NCI-H1048 (cell line): ENCODE results near the gene PARD3.
"Not testable (repeated sequence)": the region's sequence is repeated elsewhere in the genome, so short reads cannot be mapped to it uniquely, and the experiment has no call there.

ENCODE experiments used
- DNase-seq: peaks from one replicate; lab custom pipeline; 2025; lab: John Stamatoyannopoulos, UW

Gene PARD3

DNA sequence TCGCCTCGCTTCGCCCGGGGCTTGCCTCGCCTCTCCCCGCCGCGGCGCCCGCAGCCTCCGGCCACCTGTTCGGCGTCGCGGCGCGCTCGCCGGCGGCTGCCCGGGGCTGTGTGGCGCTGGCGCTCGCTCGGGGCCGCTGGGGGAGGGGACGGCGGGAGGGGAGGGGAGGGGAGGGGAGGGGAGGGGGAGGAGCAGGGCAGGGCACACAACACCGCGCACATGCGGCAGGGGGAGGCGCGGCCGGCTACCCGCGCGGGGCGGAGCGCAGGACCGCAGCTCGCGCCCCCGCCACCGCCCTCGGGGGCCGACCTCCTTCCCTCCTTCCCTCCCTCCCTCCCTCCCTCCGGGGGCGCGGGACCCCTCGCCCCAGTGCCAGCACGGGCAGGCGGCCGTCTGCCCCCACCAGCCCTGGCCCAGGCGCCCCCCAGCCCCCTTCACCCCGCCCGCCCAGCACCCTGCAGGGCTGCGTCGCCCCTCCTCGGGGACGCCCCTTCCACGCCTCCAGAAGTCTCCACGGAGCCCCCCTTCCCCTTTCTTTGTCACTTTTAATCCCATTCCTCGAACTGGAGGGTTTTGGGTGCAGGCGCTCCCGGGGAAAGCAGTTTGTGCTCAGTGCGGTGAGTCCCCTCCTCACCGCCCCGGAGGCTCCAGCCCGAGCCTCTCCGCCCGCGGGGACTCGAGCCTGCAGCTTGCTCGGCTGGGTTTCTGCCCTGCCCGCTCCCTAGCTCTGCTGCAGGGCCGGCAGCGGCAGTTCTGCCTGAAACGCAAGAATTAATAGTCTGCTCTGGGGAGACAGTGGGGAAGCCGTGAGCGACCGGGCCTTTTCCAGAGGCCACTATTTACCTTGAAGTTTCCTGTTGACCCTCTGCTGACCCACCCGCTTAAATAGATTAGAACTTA, at the start of gene PARD3:
Gene PARD3, minus strand, starts transcription at position 112 of the 900 bp plus-strand sequence. CDS start 301 bp downstream, outside the sequence.
- no peak for DNase-seq

DNA sequence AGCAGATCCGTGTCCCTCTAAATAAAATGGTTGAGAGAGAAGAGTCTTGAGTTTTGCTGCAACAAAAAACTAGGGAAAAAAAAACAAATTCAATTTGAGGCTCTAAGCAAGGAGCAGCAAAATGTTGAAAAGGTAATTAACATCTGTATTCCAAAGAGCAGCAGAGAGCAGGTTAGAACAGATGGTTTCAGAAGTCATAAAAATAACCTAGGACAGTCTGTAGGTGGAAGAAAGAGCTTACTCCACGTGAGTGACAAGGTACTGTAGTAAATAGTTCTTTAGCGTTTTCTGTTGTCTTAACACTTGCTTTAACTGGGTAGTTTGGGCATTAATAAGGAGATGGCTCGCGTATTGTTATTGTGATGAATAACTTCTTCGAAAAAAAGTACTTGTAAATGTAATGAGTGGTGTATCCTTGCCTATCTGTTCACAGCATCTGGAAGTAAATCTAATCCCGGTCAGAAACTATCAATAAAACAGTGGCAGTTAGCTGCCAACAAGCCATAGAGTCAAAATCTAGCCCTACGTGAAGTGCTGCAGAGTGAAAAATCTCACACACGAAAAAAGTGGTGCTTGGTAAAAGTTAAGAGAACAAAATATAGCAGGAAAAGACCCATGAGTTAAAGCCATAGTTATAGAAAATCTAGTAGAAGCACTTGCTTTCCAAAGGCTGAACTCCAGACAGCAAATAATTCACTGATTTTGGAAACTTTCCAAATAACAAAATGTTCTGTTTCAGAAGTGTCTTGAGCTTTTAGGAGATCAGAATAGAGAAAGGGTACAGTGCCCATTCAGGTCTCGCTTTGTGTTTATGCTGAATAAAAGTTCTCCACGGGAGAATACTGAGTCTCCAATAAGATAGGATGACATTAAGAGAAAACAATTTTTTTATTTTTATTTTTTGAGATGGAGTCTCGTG, 49.3 kb upstream of the PARD3 start:
- DNase-seq: no peak

DNA sequence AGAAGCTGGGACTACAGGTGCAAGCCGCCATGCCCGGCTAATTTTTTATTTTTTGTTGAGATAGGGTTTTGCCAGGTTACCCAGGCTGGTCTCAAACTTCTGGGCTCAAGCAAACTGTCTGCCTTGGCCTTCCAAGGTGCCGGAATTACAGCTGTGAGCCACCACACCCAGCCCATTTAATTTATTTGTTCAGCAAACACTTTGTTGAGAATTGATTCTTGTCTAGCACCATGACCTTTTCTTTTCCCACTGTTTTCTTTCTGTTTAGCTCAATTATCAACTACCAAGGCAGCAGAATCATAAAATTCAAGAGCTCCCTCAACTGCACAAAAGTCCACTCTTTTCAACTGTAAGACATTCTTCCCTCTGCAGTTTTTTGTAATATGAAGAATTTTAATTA, 47.8 kb upstream of the PARD3 start:
- DNase-seq: no peak

DNA sequence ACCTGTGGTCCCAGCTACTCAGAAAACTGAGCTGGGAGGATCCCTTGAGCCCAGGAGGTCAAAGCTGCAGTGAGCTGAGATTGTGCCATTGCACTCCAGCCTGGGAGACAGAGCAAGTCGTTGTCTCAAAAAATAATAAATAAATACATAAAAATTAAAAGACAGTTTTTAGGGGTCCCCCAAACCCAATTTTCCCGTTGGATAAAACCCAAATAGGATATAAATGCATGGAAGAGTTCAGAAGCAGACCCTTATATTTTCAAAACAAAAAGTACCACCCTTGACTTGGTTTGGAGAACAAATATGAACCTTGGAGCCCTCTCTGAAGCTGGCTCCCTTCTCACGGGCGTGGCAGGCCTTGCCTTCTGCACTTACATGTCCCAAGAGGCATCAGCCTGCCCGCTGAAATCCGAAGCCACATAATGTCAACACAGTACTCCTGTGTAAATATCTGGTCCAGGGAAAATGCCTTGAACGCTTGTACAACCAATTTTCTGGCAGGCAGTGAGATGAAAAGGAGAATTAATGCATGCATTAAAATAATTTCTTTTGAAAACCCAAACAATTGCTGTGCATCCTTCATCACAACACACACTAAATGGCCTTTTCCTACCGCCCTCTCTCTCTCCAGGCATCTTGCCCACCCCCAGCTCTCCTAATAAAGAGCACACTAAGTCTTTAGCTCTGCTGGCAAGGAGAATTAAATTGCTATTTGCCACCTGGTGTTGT, 46.4 kb upstream of the PARD3 start:
- DNase-seq: no peak

DNA sequence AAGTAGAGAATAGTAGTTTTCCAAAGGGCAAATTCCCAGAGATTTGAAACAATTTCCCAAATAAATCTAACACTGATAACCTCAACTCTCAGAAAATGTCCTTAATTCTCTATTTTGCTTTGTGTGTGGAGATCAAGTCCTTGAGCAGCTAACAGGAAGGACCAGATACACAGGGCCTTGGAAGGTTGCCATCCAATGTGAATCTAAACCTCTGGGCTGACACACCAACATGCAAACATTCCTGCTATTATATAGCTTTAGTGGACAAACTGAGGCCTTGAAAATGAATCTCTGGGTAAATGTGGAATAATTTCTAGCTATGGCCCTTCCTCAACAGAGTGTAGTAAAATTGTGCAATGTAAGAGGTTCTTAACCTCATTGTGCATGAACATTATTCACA, 44.1 kb upstream of the PARD3 start:
- DNase-seq: no peak

DNA sequence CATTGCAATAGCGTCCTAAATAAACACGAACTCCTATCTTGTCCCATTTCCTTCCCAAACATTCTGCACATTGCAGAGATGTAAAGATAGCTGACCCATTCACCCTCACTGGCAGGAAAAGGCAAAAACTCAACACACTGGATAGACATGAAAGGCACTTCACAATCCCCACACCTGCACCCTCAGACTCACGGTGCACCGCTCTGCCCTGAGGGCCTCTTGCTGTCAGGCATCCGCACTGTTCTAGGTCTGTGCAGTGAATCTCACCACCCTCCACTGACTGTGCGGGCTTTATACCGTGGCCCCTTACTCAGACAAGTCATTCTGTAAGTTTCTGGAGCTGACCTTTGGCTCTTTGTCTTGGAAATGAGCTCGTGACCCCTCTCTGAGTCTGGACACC, 42.9 kb upstream of the PARD3 start:
- no peak for DNase-seq

DNA sequence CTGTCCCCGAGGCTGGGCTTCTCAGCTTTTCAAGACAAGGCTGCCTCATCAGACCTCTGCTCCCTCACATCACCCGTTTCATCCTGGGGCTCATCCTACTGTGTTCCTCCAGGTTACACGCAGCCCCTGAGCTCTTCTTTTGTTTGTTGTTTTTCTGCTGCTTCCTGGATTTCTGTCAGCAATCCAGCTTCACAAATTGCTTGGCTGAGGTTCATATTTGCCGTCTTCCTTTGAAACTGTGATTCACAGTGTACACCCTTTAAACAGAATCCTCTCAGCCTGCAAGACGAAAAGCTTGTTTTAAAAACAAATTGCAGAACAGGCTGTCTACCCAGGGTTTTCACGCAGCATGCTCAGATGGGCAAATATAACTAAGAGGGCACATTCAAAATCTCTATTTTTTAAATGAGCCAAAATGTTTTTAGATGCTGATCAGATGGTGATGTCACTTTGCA, 39.1 kb upstream of the PARD3 start:
- no peak for DNase-seq

DNA sequence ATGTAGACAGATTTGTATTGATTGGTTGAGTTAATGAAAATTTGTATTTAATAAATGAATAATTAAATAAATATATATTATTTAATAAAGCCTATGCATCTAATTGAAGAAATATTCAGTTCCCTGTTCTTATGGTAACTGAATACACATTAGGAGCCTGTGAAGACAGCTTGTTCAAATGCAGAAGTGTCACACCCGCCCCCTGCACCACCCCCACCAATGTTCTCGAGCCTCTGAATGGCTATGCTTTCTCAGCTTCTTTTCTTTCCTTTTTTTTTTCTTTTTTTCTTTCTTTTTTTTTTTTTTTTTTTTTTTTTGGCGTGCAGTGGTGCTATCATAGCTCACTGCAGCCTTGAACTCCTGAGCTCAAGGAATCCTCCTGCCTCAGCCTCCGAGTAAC, 38.3 kb upstream of the PARD3 start:
- no peak for DNase-seq

DNA sequence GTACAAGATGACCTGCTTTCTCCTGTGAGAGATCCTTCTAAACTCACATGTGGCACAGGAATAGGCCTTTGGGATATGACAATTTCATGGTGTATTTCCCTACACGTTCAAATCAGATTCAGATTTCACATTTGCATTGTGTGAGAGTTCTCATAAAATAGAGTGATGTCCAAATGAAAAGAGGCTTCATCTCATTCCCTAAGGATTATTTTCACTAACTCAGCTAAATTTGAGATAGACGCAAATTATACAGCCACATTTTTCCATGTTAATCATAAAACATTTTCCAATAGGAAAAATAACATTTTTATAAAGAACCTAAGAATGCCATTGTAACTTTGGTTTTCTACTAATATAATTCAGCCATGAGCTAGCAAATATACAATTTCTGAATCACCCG, 35.5 kb upstream of the PARD3 start:
- DNase-seq: no peak

DNA sequence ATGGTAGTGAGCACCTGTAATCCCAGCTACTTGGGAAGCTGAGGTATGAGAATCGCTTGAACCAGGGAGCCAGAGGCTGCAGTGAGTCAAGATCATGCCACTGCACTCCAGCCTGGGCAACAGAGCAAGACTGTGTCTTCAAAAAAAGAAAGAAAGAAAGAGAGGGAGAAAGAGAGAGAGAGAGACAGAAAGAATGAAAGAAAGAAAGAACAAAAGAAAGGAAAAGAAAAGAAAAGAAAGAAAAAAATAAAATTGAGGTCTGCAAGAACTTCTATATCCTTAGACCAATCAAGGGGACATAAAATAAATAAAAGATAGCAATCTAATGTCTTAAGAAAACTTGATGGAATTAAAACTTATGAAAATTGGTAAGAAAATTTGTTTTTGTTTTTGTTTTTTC, 34.9 kb upstream of the PARD3 start:
- DNase-seq: no peak

DNA sequence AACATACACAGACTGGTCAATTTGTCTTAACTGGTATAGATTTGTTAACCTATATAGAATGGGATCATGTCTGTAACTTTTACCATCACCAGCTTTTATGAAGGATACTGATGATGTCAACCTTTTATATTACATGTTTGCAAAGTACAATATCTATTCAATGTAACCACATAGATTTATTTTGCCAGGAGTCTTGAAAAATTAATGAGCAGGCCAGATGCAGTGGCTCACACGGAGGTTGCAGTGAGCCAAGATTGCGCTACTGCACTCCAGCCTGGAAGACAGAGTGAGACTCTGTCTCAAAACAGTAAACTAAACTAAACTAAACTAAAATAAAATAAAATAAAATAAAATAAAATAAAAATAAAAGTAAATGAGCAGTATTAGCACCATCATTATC, 30.0 kb upstream of the PARD3 start:
- DNase-seq: no peak

DNA sequence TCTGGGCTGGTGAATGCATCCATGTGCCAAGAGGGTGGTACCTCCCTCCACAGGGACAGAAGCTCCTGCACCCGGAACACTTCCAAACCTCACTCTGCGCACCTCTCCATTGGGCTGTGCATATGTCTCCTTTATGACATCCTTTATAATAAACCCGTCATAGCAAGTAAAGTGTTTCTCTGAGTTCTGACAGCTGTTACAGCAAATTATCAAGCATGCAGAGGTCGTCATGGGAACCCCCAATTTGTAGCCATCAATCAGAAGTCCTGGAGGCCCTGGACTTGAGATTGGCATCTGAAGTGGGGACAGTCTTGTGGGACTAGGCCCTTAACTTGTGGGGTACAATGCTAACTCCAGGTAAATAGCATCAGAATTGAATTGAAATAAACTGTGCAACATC, 29.4 kb upstream of the PARD3 start:
- no peak for DNase-seq

DNA sequence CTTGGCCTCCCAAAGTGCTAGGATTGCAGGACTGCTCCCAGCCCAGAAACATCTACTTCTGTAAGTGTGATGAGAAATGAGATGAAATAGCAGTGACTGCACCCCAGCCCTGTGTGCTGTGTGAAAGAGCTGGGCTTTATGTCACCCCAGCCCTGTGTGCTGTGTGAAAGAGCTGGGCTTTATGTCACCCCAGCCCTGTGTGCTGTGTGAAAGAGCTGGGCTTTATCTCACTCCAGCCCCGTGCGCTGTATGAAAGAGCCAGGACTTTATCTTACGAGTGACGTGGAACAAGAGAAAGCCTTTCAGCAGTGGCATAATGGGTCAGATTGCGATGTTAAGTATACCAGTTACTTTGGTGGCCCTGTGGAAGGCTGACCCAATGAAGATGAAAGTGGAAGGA, 28.4 kb upstream of the PARD3 start:
- DNase-seq: not testable (repeated sequence)

DNA sequence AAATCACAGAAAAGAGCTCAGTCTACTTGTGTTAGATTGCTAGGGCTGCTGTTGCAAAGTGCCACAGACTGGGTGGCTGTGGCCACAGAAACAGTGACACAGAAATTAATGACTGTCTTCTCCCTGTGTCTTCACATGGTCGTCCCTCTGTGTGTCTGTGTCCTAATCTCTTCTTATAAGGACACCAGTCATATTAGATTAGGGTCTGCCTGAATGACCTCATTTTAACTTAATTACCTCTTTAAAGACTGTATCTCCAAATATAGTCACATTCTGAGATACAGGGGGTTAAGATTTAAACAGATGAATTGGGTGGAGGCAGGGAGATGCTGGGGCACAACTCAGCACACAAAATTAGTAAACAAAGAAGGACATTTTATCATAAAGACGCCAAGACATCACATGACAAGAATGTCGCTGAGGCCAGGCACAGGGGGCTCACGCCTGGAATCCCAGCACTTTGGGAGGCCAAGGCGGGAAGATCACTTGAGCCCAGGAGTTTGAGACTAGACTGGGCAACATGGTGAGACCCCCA, 23.3 kb upstream of the PARD3 start:
- no peak for DNase-seq

DNA sequence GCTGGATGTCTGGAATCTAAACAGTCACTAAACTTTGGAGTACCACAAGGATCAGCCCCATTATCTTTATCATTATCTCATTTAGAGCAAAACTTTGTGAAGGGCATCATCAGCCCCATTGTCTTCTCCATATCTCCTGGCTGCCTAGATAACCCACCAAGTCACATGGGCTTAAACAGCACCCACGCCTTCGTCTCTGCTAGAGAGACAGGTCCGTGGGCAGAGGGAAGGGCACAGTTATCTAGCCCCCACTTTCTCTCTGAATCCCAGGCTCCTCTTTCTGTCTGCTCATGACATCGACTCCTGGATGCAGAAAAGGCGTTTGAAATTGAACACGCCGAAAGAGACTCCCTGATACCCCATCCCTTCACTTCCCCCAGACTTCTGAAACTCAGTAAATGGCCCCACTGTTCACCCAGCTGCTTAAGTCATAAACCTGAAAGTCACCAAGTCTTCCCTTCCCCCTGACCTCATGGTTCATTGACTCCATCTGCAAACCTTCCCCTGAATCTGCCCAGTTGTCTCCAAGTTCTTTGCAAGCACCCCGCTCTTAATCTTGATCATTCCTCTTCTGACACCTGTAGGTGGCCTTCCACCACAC, 20.9 kb upstream of the PARD3 start:
- DNase-seq: no peak

DNA sequence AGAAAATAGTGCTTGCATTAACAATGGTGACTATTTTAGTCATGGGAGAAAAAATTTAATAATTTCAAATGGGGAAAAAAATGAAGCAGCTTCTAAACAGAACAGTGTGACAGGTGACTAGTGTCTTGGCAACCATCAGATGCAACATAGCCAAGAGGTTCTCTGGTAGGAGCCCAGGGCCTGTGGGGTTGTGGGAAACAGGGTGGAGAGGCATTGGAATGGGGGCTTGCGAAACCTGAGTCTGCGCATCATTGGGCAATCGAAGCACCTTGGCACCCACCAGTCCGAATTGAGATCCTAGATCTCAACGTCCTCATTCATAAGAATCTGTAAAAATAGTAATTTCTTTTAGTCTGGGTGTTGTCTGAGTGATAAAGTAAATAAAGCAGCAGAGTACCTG, 19.2 kb upstream of the PARD3 start:
- no peak for DNase-seq

DNA sequence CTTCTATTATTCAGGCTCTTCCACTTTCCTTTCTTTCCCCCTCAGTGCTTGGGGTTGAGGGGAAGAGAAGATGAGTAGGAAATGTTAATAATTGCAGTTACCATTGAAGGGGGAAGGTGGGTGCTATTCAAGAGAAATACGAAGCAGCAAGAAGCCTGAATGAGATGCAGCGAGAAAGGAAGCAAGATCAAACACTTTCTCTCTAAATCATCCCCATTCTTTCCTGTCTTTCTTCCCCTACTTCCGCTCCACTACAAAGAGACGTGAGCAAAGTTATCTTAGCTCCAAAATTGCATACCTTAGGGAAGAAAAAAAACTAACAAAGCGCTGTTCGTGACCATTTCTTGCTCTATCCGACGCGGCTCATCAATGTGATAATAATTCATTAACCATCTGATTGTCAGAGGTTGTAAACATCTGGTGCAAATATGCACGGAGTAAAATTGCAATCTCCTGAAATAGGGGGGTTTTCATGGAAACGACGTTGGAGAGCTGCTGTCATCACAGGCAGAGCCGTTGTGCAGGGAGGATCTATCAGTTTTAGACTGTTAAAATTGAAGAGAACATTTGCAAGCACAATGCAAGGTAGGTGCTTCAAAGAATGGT, 15.2 kb upstream of the PARD3 start:
- DNase-seq: no peak

DNA sequence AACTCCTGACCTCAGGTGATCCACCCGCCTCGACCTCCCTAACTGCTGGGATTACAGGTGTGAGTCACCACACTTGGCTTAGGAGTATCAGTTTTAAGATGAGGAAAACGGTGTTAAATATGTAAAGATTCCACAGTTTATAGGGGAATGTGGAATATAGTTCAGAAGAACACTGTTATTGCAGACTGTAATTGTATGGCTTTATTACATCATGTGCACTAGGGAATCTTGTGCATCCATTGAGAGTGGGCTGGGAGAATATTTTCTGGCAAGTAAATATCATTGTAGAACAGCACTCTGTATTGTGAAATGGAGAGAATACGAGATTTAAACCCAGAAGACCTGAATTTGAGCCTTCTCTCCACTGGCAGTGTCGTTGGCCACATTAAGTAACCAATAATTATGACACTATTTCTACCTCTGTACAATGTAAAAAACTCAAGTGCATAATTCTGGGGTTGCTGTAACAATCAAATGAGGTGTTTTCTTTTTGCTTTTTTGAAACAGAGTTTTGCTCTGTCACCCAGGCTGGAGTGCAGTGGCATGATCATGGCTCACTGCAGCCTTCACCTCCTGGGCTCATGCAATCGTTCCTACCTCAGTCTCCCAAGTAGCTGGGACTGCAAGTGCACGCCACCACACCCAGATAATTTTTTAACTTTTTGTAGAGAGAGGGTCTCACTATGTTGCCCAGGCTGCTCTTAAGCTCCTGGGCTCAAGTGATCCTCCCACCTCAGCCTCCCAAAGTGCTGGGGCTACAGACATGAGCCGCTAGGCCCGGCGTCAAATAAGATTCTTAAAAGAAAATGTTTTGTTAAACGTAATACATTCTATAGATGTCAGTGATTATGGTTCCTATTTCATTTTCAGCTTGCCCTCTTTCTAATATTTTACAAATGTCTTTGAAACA, 12.0 kb upstream of the PARD3 start:
- no peak for DNase-seq

DNA sequence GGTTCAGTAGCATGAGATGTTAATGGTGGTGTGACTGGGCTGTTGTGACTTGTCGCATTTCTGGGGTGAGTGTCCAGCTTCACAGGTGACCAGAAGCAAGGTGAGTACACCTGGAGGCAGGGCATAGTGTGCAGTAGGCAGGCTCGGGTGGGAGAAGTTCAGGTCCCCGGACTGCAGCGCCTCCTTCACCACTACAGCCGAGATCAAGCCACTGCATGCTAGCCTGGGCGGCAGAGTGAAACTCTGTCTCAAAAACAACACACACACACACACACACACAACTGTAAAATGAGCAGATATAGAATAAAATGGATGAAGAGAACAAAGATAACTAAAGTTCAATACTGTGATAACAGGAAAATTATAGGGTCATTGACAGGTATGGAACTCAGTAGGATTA, 11.1 kb upstream of the PARD3 start:
- no peak for DNase-seq

DNA sequence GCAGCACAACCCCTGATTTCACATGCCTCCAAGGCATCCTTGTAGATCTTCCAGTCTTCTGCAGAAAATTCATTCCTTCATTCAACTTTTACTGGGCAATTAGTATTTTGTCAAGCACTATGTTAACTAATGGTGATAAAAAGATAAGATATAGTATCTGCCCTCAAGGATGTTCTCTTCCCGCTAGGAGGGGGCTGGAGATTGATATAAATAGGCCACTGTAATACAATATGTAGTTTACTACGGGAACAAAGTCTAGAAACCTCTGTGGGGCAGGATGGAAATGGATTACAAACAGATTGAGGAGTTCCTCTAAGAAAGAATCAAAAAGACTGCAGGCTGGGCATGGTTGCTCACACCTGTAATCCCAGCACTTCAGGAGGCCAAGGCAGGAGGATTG, 10.3 kb upstream of the PARD3 start:
- no peak for DNase-seq
